ENCODE measurements around the gene PTPA.

DNA sequence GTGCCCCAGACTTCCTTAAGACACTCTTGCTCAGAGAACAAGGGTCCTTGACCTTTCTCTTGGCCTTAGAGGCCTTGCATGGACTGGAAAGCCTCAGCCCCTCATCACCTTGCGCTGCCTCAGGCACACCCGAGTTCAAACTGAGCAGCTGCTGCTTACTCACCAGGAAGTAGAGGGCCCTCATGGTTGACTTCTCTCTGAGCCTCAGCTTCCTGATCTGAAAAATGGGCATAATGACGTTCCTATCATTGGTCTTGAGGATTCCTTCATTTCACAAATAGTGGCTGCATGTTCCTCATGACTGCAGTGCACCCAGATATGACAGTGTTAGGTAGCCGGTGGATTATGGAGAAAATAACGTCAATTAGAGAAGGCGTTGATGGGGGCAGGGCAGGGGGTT, 38.2 kb downstream of the PTPA start:
- TF ChIP-seq POLR2A (IDR thresholded peaks at IDR 0.05; ENCODE audit: low read depth, low read length) (no peak), POLR2AphosphoS5 (IDR thresholded peaks at IDR 0.05; ENCODE audit: low read depth, low read length) (no peak)
